Adrenal gland (tissue), 5 donors: ENCODE measurements around the gene COQ4.

Experiments used
- POLR2A ChIP-seq, 2 donors: fragments of 450-650 bp; IDR thresholded peaks; one replicate each; pipeline ENCODE4 v1.6.1; 2017; ENCODE audit warnings: antibody characterized with exemption in 2 of 2, mild to moderate bottlenecking in 2 of 2, moderate library complexity in 1 of 2
- TF ChIP-seq, protein P1 (sequence below), 6 experiments: fragments of 450-650 bp in 4 of 6; fragments of 200-600 bp in 2 of 6; sonication (generic) in 1 of 6; IDR thresholded peaks; 1 replicate in 5 of 6; 2 replicates in 1 of 6; pipeline versions ENCODE4 v1.5.1 to v1.8.0; 2016 to 2021; ENCODE audit warnings: antibody characterized with exemption in 6 of 6, mild to moderate bottlenecking in 2 of 6, moderate library complexity in 1 of 6
- donor health status: DM: no; HTN: no; CAD: no.

DNA sequence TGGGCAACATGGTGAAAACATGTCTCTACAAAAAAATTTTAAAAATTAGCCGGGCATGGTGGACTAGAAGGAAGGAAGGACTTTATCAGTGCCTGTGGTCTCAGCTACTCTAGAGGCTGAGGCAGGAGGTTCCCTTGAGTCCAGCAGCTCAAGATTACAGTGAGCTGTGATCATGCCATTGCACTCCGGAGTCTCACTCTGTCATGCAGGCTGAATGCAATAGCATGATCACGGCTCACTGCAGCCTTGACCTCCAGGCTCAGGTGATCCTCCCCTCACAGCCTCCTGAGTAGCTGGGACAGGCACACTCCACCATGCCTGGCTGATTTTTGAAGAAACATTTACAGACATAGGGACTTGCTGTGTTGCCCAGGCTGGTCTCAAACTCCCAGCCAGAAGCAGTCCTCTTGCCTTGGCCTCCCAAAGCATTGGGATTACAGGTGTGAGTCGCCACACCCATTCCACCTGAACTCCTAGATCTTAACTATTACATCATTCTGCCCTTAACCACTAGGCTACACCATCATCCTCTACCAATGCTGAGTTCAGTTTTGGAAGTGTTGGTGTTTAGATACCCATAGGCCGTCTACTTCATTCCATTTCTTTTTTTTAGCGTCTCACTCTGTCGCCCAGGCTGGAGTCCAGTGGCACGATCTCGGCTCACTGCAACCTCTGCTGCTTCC lies 46.5 kb downstream of the COQ4 start:
- TF ChIP-seq POLR2A (IDR thresholded peaks at IDR 0.05): no peak
- TF ChIP-seq, protein P1, sequence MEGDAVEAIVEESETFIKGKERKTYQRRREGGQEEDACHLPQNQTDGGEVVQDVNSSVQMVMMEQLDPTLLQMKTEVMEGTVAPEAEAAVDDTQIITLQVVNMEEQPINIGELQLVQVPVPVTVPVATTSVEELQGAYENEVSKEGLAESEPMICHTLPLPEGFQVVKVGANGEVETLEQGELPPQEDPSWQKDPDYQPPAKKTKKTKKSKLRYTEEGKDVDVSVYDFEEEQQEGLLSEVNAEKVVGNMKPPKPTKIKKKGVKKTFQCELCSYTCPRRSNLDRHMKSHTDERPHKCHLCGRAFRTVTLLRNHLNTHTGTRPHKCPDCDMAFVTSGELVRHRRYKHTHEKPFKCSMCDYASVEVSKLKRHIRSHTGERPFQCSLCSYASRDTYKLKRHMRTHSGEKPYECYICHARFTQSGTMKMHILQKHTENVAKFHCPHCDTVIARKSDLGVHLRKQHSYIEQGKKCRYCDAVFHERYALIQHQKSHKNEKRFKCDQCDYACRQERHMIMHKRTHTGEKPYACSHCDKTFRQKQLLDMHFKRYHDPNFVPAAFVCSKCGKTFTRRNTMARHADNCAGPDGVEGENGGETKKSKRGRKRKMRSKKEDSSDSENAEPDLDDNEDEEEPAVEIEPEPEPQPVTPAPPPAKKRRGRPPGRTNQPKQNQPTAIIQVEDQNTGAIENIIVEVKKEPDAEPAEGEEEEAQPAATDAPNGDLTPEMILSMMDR (IDR thresholded peaks at IDR 0.05): no peak
